Measurements from ENCODE around the gene SLC6A3.
"Not testable (repeated sequence)": the region's sequence is repeated elsewhere in the genome, so short reads cannot be mapped to it uniquely, and the experiment has no call there.

The SLC6A3 gene

DNA sequence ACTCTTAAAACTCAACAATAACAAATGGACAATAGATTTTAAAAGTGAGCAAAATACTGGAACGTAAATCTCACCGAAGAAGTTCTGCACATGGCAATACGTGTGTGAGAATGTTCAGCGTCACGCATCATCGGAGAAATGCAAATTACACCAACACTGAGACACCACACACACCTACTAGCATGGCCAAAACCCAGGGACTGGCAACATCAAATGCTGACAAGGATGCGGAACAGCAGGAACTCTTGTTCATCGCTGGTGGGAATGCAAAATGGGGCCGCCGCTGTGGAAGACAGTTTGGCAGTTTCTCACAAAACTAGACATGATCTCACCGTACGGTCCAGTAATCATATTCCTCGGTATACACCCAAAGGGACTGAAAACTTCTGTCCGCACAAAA lies 78.7 kb downstream of the SLC6A3 start:
- no peak for DNase-seq

DNA sequence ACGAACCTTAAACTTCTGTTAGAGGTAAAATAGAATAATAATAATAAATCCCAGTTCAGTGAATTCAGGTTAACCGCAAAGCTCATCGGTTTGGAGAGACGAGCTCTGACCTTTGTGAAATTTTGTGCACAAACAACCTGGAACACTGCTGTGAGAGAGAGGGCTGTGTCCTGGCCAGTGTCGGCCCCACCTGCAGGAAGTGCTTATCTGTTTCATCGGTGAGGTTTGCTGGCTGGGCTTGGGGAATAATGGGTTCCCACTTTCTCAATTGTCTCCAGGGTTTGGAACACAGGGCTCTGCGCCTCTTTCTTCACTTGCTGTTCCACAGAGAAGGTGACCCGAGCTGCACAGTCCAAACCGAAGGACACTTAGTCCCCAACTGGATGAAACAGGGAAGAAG lies 81.0 kb downstream of the SLC6A3 start:
- no peak for DNase-seq

DNA sequence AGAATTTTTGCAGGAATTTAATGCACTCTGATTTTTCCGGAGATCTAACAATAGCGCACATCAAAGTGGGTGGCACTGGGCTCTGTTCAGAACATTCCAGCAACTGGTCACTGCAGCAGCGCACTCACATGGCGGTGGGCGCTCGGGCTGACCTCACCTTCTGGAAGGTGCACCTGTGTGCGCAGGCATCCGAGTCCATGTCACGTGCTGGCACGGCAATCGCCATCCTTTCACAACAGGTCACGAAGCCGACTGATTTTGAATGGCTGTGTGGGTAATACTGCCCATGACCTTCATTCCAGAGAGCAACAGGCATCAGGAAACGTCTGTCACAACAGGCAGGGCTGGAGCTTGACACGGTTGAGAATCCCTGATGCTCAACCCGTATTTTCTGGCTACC lies 81.7 kb downstream of the SLC6A3 start:
- no peak for DNase-seq

GRCh38 chr5:1363160-1363559 lies 82.1 kb downstream of the SLC6A3 start:
- DNase-seq = no peak

DNA sequence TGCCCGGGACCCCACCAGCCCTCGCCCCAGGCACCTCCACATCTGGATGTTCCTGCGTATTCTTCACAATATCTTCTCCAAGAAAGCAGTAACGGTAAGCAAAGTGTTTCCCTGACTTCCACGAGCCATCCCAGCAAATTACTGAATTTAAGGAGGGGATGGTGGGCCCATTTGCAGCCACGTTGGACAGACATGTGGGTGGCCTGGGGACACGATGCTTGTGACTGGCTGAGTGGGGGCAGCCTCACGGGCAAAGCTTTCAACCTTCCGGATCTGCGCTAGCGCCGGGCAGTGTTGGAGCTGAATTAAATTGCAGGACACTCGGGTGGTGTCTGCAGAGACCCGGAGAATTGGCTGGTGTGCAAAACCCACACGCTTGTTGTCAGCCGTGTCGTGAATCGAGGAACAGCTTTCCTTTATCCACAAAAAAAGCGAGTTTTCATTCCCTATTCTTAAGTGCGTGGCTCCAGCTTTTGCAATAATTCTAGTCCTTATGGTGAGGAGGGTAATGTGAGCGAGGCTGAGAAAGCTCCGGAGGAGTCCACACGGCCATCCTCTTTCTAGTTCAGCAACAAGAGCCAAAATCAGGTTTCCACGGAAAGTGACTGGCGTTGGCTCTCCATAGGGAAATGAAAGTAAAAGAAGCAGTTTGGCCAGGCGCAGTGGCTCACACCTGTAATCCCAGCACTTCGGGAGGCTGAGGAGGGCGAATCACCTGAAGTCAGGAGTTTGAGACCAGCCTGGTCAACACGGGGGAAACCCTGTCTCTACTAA lies 82.8 kb downstream of the SLC6A3 start:
- DNase-seq = no peak

DNA sequence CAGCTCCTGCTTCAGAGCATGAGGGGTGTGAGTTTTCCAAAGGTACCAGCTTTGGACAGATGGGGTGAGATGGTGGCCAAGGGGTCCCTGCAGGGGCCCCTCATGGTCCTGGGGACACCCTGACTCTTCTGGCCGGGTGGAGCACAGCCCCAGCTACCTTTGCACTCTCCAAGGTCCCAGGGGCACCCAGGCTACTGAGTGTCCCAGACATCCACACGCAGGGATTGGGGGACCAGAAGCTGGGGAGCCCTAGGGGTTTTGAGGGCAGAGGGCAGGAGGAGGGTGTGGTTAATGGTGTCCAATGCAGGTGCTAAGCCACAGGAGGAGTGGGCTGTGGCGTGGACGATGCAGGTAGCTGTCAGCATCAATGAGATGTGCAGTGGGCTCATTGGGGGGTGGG lies 84.4 kb downstream of the SLC6A3 start:
- DNase-seq = no peak

DNA sequence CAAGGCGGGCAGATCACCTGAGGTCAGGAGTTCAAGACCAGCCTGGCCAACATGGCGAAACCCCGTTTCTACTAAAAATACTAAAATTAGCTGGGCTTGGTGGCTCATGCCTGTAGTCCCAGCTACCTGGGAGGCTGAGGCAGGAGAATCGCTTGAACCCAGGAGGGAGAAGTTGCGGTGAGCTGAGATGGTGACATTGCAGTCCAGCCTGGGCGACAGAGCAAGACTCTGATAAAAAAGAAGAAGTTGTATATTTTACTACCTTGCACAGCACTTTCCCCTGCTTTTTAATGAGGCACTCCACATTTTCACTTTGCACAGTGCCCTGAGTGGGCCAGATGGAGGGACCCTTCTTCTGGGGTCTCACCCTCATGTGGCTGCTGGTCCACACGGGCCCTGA lies 84.9 kb downstream of the SLC6A3 start:
- DNase-seq = not testable (repeated sequence)

- no peak for DNase-seq
Measured at GRCh38 chr5:1359713-1360112, 85.5 kb downstream of the SLC6A3 start.

DNA sequence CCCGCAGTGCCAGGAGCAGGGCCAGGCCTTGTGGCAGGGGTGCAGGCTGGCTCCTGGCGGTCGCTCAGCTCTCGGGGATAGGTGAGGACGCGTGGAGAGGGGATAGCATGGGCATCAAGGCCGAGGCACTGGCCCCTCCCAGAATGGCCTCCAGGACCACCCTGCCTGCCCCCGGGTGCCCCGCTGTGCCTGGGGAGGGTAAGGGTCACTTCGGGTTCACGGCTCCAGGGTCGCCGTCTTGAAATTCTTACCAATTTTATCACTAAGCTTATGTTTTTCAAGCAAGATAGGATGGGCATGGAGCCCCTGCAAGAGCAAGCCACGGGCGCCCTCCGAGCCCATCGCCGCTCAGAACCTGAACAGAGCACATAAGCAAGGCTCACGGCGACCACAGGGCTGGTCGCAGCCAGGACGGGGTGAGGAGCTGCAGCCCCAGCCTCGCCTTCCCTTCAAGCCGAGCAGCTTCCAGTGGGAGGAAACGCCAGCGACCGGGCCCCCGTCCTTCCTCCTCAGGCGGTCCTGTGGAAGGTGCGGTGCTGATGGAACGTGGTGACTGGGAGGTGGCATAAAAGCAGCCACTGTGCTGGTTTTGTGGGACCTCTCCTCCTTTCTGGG lies 86.1 kb downstream of the SLC6A3 start:
- no peak for DNase-seq

DNA sequence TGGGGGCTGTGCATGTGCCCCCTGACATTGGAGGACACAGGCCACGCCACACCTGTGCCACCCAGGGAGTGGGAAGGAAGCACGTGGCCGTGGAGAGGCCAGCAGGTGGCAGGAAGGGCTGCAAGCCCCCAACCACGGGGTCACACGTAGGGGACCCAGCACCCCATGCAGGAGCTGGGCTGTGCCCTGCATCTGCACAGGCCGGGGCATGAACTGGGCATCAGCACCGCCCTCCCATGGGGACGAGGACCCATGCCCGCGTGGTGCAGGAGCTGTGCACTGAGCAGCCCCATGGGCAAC lies 86.6 kb downstream of the SLC6A3 start:
- no peak for DNase-seq

DNA sequence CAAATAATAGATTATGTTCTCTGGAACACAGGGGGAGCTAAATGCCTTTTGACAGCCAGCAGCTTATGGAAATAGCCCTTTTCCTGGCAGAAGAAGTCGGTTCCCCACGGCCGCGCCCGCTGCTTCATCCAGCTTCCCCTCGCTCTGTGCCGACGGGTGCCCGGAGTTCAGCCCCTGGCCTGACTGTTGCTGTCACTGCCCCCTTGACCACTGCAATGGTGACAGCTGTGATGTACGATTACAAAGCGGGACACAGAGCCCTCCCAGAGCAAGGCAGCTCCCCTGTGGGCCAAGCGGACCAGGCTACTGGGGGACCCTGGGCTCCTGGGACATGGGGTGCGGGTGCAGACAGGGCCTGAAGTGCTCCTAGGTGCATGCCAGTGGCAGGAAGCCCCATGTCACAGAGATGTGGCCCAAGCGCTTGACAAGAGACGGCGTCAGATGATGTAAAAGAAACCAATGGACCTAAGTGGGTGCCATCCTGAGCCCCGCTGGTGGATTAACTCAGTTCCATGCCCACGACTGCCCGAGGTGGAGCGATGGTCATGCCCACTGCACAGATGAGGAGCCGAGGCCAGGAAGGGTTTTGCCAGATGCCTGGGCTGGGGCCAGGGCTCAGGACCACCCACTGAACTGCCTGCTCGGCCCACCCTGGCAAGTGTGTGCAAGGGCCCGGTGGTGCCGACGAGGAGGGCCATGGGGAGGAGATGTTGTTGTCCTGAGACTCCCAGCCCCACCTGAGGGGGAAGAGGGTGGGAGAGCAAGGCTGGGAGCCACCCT lies 87.1 kb downstream of the SLC6A3 start:
- DNase-seq = no peak

DNA sequence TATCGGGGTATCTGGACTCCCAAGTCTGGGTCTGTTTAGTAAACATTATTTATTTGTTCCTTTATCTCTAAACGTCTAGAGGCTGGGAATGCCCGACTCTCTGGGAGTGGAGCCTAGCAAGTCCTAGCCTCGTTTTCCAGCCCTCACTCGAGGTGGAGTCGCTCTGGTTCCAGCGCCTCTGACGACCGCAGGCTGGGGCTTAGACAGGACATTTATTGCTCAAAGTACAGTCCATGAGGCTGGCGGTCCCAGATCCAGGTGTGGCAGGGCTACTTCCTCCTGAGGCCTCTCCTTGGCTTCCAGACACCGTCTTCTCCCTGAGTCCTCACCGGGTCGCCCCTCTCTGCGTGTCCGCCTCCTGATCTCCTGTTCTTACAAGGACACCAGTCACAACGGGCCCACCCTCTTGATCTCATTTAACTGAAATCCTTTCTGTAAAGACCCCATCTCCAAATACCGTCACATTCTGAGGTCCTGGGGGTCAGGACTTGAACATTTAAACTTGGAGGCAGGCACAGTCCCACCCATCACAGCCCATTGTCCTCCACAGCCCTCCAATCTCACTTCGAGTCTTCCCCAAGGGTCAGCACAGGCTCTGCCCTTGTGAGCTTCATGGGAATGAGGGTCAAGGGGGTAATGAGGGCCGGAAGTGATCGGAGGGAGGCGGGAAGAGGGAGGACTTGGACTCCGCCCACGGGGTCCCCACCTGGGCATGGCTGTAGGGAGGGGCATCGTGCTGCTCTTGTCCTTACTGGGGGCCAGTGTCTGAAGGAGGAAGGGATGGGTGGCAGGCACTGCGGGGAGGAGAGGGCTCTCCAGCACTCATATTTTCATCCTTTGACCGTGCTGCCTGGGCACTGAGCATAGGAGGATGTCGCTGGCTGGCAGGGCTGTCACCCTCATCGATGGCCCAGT lies 88.1 kb downstream of the SLC6A3 start:
- DNase-seq = no peak

DNA sequence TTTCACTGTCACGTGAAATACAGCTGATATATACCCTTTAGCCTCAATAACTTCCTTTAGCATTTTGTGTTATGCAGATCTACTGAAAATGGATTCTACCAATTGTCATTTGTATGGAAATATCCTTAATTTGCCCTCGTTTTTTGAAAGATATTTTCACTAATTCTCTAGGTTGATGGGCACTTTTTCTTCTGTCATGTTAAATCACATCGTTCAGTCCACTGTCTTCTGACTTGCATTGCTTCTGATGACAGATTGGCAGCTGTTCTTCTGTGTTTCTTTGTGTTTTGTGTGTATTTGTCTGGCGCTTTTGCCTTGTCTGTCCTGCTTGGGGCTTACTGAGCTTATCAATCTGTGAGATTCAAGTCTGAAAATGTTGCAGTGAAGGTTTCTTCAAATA lies 90.7 kb downstream of the SLC6A3 start:
- DNase-seq = no peak

GRCh38 chr5:1352231-1353219 lies 92.7 kb downstream of the SLC6A3 start:
- DNase-seq = no peak

DNA sequence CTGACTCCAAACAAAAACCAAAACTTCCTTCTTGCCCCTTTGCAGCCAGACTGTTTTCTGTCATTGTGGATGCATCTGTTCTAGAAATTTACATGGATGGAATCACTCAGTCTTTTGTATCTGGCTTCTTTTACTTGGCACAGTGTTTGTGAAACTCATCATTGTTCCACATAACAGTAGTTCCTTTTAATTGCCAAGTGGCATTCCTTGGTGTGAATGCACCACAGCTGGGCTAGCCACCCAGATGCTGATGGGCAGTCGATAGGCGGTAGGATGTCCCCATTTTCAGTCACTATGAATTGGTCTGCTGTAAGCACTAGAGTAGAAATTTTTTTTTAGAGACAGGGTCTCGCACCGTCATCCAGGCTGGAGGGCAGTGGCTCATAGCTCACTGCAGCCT lies 94.1 kb downstream of the SLC6A3 start:
- DNase-seq = no peak

- DNase-seq = no peak
Measured at GRCh38 chr5:1349246-1349645, 96.0 kb downstream of the SLC6A3 start.

DNA sequence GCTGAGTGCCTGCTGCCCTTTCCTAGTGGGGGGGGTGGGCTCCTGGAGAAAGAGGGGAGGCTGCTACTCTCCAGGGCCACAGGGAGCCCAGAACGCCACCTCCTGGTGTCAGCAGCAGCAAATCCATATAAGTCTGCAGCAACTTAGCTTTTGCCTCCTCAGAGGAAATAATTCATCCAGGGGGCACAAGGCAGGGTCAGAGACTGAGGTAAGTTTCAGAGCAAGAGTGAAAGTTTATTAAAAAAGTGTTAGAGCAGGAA lies 96.3 kb downstream of the SLC6A3 start:
- DNase-seq = no peak

DNA sequence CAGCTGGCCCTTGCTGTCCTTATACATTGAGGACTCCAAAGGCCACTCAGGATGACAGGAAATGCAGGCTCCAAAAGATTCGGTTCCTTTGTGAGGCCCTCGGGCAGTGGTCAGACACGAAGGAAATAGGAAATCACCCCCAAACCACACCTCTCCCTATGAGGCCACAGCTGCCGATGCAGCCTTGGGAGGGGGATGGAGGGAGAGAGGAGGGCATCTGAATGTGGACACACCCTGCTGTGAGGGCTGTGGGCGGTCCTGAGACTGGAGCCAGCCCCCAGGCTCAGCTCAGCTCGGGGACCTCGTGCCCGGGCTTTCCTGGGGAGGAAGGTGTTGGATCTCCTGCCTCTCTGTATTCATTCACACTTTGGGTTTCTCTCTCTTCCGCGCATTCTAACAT lies 97.7 kb downstream of the SLC6A3 start:
- DNase-seq = no peak

GRCh38 chr5:1346627-1347440 lies 98.4 kb downstream of the SLC6A3 start:
- DNase-seq = no peak

- no peak for DNase-seq
Measured at GRCh38 chr5:1345876-1346626, 99.2 kb downstream of the SLC6A3 start.
